IMR-90 (cell line): ENCODE results near the gene BTRC. TPM values are rescaled to one million over a fixed set of nuclear protein-coding genes. Genes with fewer than 3 reads are reported as not detected.

Source experiments
- ATAC-seq: fragments of 200-7000 bp; cut with Tn5 transposase; 2 replicates; pipeline ENCODE4 v1.9.1; 2020; ENCODE audit warnings: low read depth, mild to moderate bottlenecking, moderate library complexity
- BruUV-seq: library from RNA; stranded (reverse); fragments of 400-500 nt; replicated peaks from 2 replicates; lab custom pipeline; 2021; lab: Mats Ljungman, UMichigan
- CTCF ChIA-PET: fragments of 300-600 bp; formaldehyde crosslinking; extraction: SDS; loops from one replicate; lab custom pipeline; 2021; ENCODE audit warnings: antibody characterized with exemption; lab: Yijun Ruan, JAX
- POLR2A ChIA-PET: fragments of 300-600 bp; sonication (Branson Sonifier 250); formaldehyde crosslinking; loops from one replicate; lab custom pipeline; 2022; ENCODE audit warnings: antibody characterized with exemption; ENCODE audit not compliant: unreplicated experiment; lab: Charles Lee
- DNase-seq: peaks from one replicate; pipeline ENCODE4 v3.0.0; 2013
- H2AFZ ChIP-seq: replicated peaks from 2 replicates; pipeline ENCODE3; 2013; ENCODE audit warnings: low read length, mild to moderate bottlenecking; ENCODE audit not compliant: poor library complexity
- H2AK5ac ChIP-seq: 2 replicates; pipeline ENCODE4 v1.6.1; 2013; ENCODE audit warnings: low read depth, low read length, inconsistent platforms
- H2AK9ac ChIP-seq: replicated peaks from 2 replicates; pipeline ENCODE3; 2013; ENCODE audit warnings: mild to moderate bottlenecking, low read depth, low read length, moderate library complexity; ENCODE audit not compliant: poor library complexity
- H2BK120ac ChIP-seq: 2 replicates; pipeline ENCODE4 v1.6.1; 2013; ENCODE audit warnings: low read depth, low read length, inconsistent platforms
- H2BK15ac ChIP-seq: 3 replicates; pipeline ENCODE4 v1.6.1; 2013; ENCODE audit warnings: low read depth, low read length, inconsistent platforms
- H2BK20ac ChIP-seq: 2 replicates; pipeline ENCODE4 v1.6.1; 2013; ENCODE audit warnings: low read depth, mild to moderate bottlenecking, inconsistent platforms, low read length, moderate library complexity
- H2BK5ac ChIP-seq: 2 replicates; pipeline ENCODE4 v1.6.1; 2013; ENCODE audit warnings: mild to moderate bottlenecking, low read depth, low read length, inconsistent platforms; ENCODE audit not compliant: poor library complexity, severe bottlenecking
- H3K14ac ChIP-seq: replicated peaks from 2 replicates; pipeline ENCODE4 v1.6.1; 2013; ENCODE audit warnings: low read depth, low read length, inconsistent platforms
- H3K18ac ChIP-seq: 2 replicates; pipeline ENCODE4 v1.6.1; 2013; ENCODE audit warnings: low read depth, low read length, control low read depth
- H3K23ac ChIP-seq: 2 replicates; pipeline ENCODE4 v1.6.1; 2013; ENCODE audit warnings: low read depth, low read length, inconsistent platforms
- H3K27ac ChIP-seq: 2 replicates; pipeline ENCODE4 v1.5.1; 2013; ENCODE audit warnings: mild to moderate bottlenecking, control low read depth, low read length; ENCODE audit not compliant: insufficient read depth
- H3K27me3 ChIP-seq: 2 replicates; pipeline ENCODE4 v1.6.1; 2013; ENCODE audit warnings: low read length; ENCODE audit not compliant: control insufficient read depth, insufficient read depth
- H3K36me3 ChIP-seq: 2 replicates; pipeline ENCODE4 v1.6.1; 2013; ENCODE audit warnings: low read length, mixed read lengths; ENCODE audit not compliant: control insufficient read depth, insufficient read depth
- H3K4ac ChIP-seq: 2 replicates; pipeline ENCODE4 v1.6.1; 2013; ENCODE audit warnings: low read depth, low read length, inconsistent platforms
- H3K4me1 ChIP-seq: 2 replicates; pipeline ENCODE4 v1.6.1; 2013; ENCODE audit warnings: low read length, mixed read lengths; ENCODE audit not compliant: control insufficient read depth, insufficient read depth
- H3K4me2 ChIP-seq: 2 replicates; pipeline ENCODE4 v1.6.1; 2013; ENCODE audit warnings: low read depth, mild to moderate bottlenecking, control low read depth, low read length, moderate library complexity
- H3K4me3 ChIP-seq: 2 replicates; pipeline ENCODE4 v1.5.1; 2013; ENCODE audit warnings: low read depth, mild to moderate bottlenecking, control low read depth, low read length, moderate library complexity; ENCODE audit not compliant: insufficient read depth
- H3K56ac ChIP-seq: 2 replicates; pipeline ENCODE4 v1.6.1; 2013; ENCODE audit warnings: low read length, inconsistent platforms; ENCODE audit not compliant: insufficient read depth; ENCODE audit errors: extremely low read depth
- H3K79me1 ChIP-seq, 2 experiments: 2 replicates each; pipeline ENCODE4 v1.6.1; 2013; ENCODE audit warnings: low read length in 2 of 2, inconsistent platforms in 1 of 2, low read depth in 1 of 2
- H3K9ac ChIP-seq: 2 replicates; pipeline ENCODE4 v1.6.1; 2013; ENCODE audit warnings: low read depth, low read length, control low read depth
- H3K9me1 ChIP-seq: 2 replicates; pipeline ENCODE4 v1.6.1; 2013; ENCODE audit warnings: low read length, inconsistent platforms; ENCODE audit not compliant: insufficient read depth
- H3K9me3 ChIP-seq: 2 replicates; pipeline ENCODE4 v1.6.1; 2013; ENCODE audit warnings: low read length; ENCODE audit not compliant: control insufficient read depth, insufficient read depth
- H4K20me1 ChIP-seq: 2 replicates; pipeline ENCODE4 v1.6.1; 2013; ENCODE audit warnings: low read length, inconsistent platforms; ENCODE audit not compliant: insufficient read depth
- H4K5ac ChIP-seq: 2 replicates; pipeline ENCODE4 v1.6.1; 2013; ENCODE audit warnings: mild to moderate bottlenecking, low read depth, low read length, control low read depth
- H4K8ac ChIP-seq, 2 experiments: 2 replicates each; pipeline ENCODE4 v1.6.1; 2013; ENCODE audit warnings: low read depth in 2 of 2, low read length in 2 of 2, control low read depth in 1 of 2, inconsistent platforms in 1 of 2
- H4K91ac ChIP-seq: 2 replicates; pipeline ENCODE4 v1.6.1; 2013; ENCODE audit warnings: low read depth, low read length, inconsistent platforms; ENCODE audit not compliant: insufficient read depth
- BHLHE40 ChIP-seq: fragments of 150-350 bp; IDR thresholded peaks from 2 replicates; pipeline ENCODE4 v1.6.1; 2016; ENCODE audit warnings: mild to moderate bottlenecking, low read depth, low read length
- CEBPB ChIP-seq: IDR thresholded peaks from 2 replicates; pipeline ENCODE4 v1.6.1; 2012; ENCODE audit warnings: low read depth, low read length, improper control_type of control experiment
- CHD1 ChIP-seq: IDR thresholded peaks from 2 replicates; pipeline ENCODE4 v1.6.1; 2012; ENCODE audit warnings: low read depth, low read length, improper control_type of control experiment
- CTCF ChIP-seq: conservative IDR thresholded peaks from 2 replicates; pipeline ENCODE4 v1.5.1; 2012; ENCODE audit warnings: mild to moderate bottlenecking, low read depth, low read length, improper control_type of control experiment
- ELK1 ChIP-seq: fragments of 150-350 bp; IDR thresholded peaks from 2 replicates; pipeline ENCODE4 v1.6.1; 2016; ENCODE audit warnings: low read depth, mild to moderate bottlenecking, low read length, moderate library complexity, borderline replicate concordance
- FOS ChIP-seq: fragments of 150-350 bp; IDR thresholded peaks from 2 replicates; pipeline ENCODE4 v1.6.1; 2016; ENCODE audit warnings: low read depth, low read length
- MAFK ChIP-seq: IDR thresholded peaks from 2 replicates; pipeline ENCODE4 v1.6.1; 2012; ENCODE audit warnings: low read depth, low read length, improper control_type of control experiment
- MAZ ChIP-seq: IDR thresholded peaks from 2 replicates; pipeline ENCODE4 v1.6.1; 2012; ENCODE audit warnings: low read depth, mild to moderate bottlenecking, low read length, improper control_type of control experiment, moderate library complexity, borderline replicate concordance
- MXI1 ChIP-seq: IDR thresholded peaks from 2 replicates; pipeline ENCODE4 v1.6.1; 2012; ENCODE audit warnings: low read depth, mild to moderate bottlenecking, low read length, moderate library complexity, borderline replicate concordance
- NFE2L2 ChIP-seq: fragments of 150-350 bp; IDR thresholded peaks from 2 replicates; pipeline ENCODE4 v1.6.1; 2016; ENCODE audit warnings: low read depth, mild to moderate bottlenecking, low read length
- POLR2A ChIP-seq: IDR thresholded peaks from 2 replicates; pipeline ENCODE4 v1.6.1; 2012; ENCODE audit warnings: mild to moderate bottlenecking, low read depth, low read length
- RAD21 ChIP-seq: IDR thresholded peaks from 2 replicates; pipeline ENCODE4 v1.6.1; 2012; ENCODE audit warnings: low read length, improper control_type of control experiment
- RCOR1 ChIP-seq: IDR thresholded peaks from 2 replicates; pipeline ENCODE4 v1.6.1; 2012; ENCODE audit warnings: mild to moderate bottlenecking, low read length, improper control_type of control experiment; ENCODE audit not compliant: insufficient replicate concordance
- RFX5 ChIP-seq: IDR thresholded peaks from 2 replicates; pipeline ENCODE4 v1.8.0; 2012; ENCODE audit warnings: low read depth, mild to moderate bottlenecking, low read length, moderate library complexity
- SMC3 ChIP-seq: fragments of 150-350 bp; IDR thresholded peaks from 2 replicates; pipeline ENCODE4 v1.6.1; 2016; ENCODE audit warnings: low read depth, mild to moderate bottlenecking, antibody characterized with exemption, low read length, moderate library complexity
- USF2 ChIP-seq: fragments of 150-350 bp; IDR thresholded peaks from 2 replicates; pipeline ENCODE4 v1.6.1; 2017; ENCODE audit warnings: mild to moderate bottlenecking, antibody characterized with exemption, low read length, low read depth
- WGBS, 2 experiments: methylation state at CpG; one replicate each; pipeline versions ENCODE4 v1.1.5 to v1.1.7; 2013; ENCODE audit warnings: missing lambda C conversion rate in 2 of 2; ENCODE audit not compliant: insufficient read length in 1 of 2; ENCODE audit errors: extremely low coverage in 2 of 2; 5-methylcytosine and 5-hydroxymethylcytosine counted together
- dilution Hi-C: fragments of 300-500 bp; cut with HindIII; formaldehyde crosslinking; loops from one replicate; pipeline ENCODE4 v1.14.3; 2018; ENCODE audit warnings: low sequenced_read_pairs; ENCODE audit not compliant: unreplicated experiment
- in situ Hi-C: fragments of 300-500 bp; cut with MboI; formaldehyde crosslinking; loops from 3 replicates; pipeline ENCODE4 v1.14.3; 2019; ENCODE audit warnings: low sequenced_read_pairs, inconsistent platforms, mixed read lengths
- intact Hi-C: fragments of 100-400 bp; cut with micrococcal nuclease; formaldehyde crosslinking; loops from 2 replicates; pipeline ENCODE4 v1.10.0; 2022
- polyA plus RNA-seq, 3 experiments: library from polyadenylated mRNA; depleted of rRNA; stranded (reverse); fragments of >200 nt; gene quantifications; 2 replicates each; pipeline ENCODE4 v1.2.3, GENCODE V29; 2012; ENCODE audit warnings: low replicate concordance in 1 of 3
- total RNA-seq: library from RNA; depleted of rRNA; stranded (reverse); fragments of >200 nt; gene quantifications from 2 replicates; pipeline ENCODE4 v1.2.3, GENCODE V29; 2012

The BTRC gene
- total and polyA plus RNA-seq, 2 of the 4 experiments (the other 2 are of a cell fraction): 7.7 to 8.4 TPM

- H3K14ac ChIP-seq: no peak overlapping the region
- no peak overlapping the region for H4K8ac ChIP-seq
- POLR2A ChIA-PET: no interaction called here
- H3K4ac ChIP-seq: no peak overlapping the region
- H3K4me3 ChIP-seq: no peak overlapping the region
- in situ Hi-C loops: no loop called here
- no peak overlapping the region for H2BK120ac ChIP-seq
- no peaks in the 10 kb centered on the region for H3K4me1 ChIP-seq
- H2AFZ ChIP-seq: no peak overlapping the region
- peaks cover 3 to 5% of the 10 kb centered on the region in 2 experiments; a peak in 2 of 4 replicates for H3K79me1 ChIP-seq
- H3K56ac ChIP-seq: no peak overlapping the region
- DNase-seq (no peak), ATAC-seq (no peak)
- no peak overlapping the region for H3K23ac ChIP-seq
- no peak overlapping the region for H2BK15ac ChIP-seq
- H2AK9ac ChIP-seq: no peak overlapping the region
- H2BK5ac ChIP-seq: no peak overlapping the region
- WGBS, 2 experiments: no CpG with 5 or more reads among the region's 3 CpGs
- no peak for TF ChIP-seq MAZ
- TF ChIP-seq SMC3: no peak
- no peak for TF ChIP-seq MAFK
- no peak for TF ChIP-seq NFE2L2
- no peak for TF ChIP-seq FOS
- TF ChIP-seq USF2: no peak
- no peak for TF ChIP-seq RAD21
- no peak for TF ChIP-seq CHD1
- TF ChIP-seq CTCF: no peak
- TF ChIP-seq ELK1: no peak
- TF ChIP-seq MXI1: no peak
- TF ChIP-seq RFX5: no peak
- TF ChIP-seq CEBPB: no peak
- no peak for TF ChIP-seq BHLHE40
- no peak for TF ChIP-seq RCOR1
- no peak for TF ChIP-seq POLR2A
- no peaks in the 10 kb centered on the region for H3K27me3 ChIP-seq
- H4K20me1 ChIP-seq: peaks cover 4% of the 10 kb centered on the region
- H3K9me1 ChIP-seq: no peaks in the 10 kb centered on the region
- no peak overlapping the region for H4K91ac ChIP-seq
- no peak overlapping the region for H3K18ac ChIP-seq
- H3K36me3 ChIP-seq: no peaks in the 10 kb centered on the region
- H2AK5ac ChIP-seq: no peak overlapping the region
- CTCF ChIA-PET: interaction anchor here (1.2 kb wide), 1 partner anchor 10 kb away, joined by 3 read pairs; no protein-coding TSS in a partner anchor
- intact Hi-C loops: no loop called here
- H2BK20ac ChIP-seq: no peak overlapping the region
- H3K9ac ChIP-seq: no peak overlapping the region
- no TSS peak for BruUV-seq
- H3K27ac ChIP-seq: no peak overlapping the region
- H3K9me3 ChIP-seq: no peaks in the 10 kb centered on the region
- no peak overlapping the region for H3K4me2 ChIP-seq
- no peak overlapping the region for H4K5ac ChIP-seq
- dilution Hi-C loops: no loop called here
Observed at GRCh38 chr10:101476383-101476782, 122.4 kb downstream of the BTRC start.
